GM21447 (cell line): Measurements from ENCODE around the gene HS6ST1.

ENCODE experiments used
- ATAC-seq: cut with Tn5 transposase; IDR thresholded peaks from one replicate; pipeline ENCODE4 v1.9.1; 2021; ENCODE audit not compliant: unreplicated experiment

HS6ST1 gene

GRCh38 chr2:128348701-128349100, 30.0 kb upstream of the HS6ST1 start:
- no peak for ATAC-seq

GRCh38 chr2:128347701-128348539, 29.3 kb upstream of the HS6ST1 start:
- ATAC-seq = no peak

GRCh38 chr2:128347171-128347558, 28.5 kb upstream of the HS6ST1 start:
- ATAC-seq = no peak

GRCh38 chr2:128346291-128347170, 27.9 kb upstream of the HS6ST1 start:
- ATAC-seq = no peak

GRCh38 chr2:128345436-128346165, 26.9 kb upstream of the HS6ST1 start:
- ATAC-seq = no peak

- no peak for ATAC-seq
These were observed 25.4 kb upstream of the HS6ST1 start for GRCh38 chr2:128344101-128344500.

GRCh38 chr2:128343459-128343858, 24.8 kb upstream of the HS6ST1 start:
- ATAC-seq = no peak

GRCh38 chr2:128342550-128342949, 23.9 kb upstream of the HS6ST1 start:
- no peak for ATAC-seq

GRCh38 chr2:128341621-128342020, 23.0 kb upstream of the HS6ST1 start:
- no peak for ATAC-seq

GRCh38 chr2:128332091-128332634, 13.5 kb upstream of the HS6ST1 start:
- no peak for ATAC-seq

- ATAC-seq = no peak
These were observed 11.9 kb upstream of the HS6ST1 start for GRCh38 chr2:128330583-128330982.

- no peak for ATAC-seq
These were observed 10.9 kb upstream of the HS6ST1 start for GRCh38 chr2:128329607-128330006.

GRCh38 chr2:128327180-128327964, 8.7 kb upstream of the HS6ST1 start:
- ATAC-seq = no peak

GRCh38 chr2:128326346-128326745, 7.7 kb upstream of the HS6ST1 start:
- ATAC-seq = no peak

- no peak for ATAC-seq
These were observed 7.0 kb upstream of the HS6ST1 start for GRCh38 chr2:128325611-128326181.

- ATAC-seq = no peak
These were observed 6.3 kb upstream of the HS6ST1 start for GRCh38 chr2:128324897-128325410.

- no peak for ATAC-seq
These were observed 5.6 kb upstream of the HS6ST1 start for GRCh38 chr2:128324008-128324896.

GRCh38 chr2:128323555-128323931, 4.9 kb upstream of the HS6ST1 start:
- no peak for ATAC-seq
